Esophagus muscularis mucosa (tissue), 4 donors: ENCODE results near the gene YWHAH.

Experiments used
- EP300 ChIP-seq: sonication (generic); formaldehyde crosslinking; IDR thresholded peaks from one replicate; pipeline ENCODE4 v1.6.1; 2017; ENCODE audit warnings: antibody characterized with exemption
- POLR2A ChIP-seq: fragments of 450-650 bp; IDR thresholded peaks from one replicate; pipeline ENCODE4 v1.6.1; 2017; ENCODE audit warnings: antibody characterized with exemption, moderate library complexity, mild to moderate bottlenecking, low read depth
- POLR2AphosphoS5 ChIP-seq, 2 donors: sonication (generic); formaldehyde crosslinking; IDR thresholded peaks; one replicate each; pipeline ENCODE4 v1.6.1; 2017; ENCODE audit warnings: antibody characterized with exemption in 2 of 2
- TF ChIP-seq, protein P1 (sequence below), 3 experiments: fragments of 200-600 bp in 2 of 3; fragments of 450-650 bp in 1 of 3; sonication (generic) in 2 of 3; IDR thresholded peaks; one replicate each; pipeline ENCODE4 v1.5.1; 2017 to 2019; ENCODE audit warnings: antibody characterized with exemption in 3 of 3, mild to moderate bottlenecking in 2 of 3, moderate library complexity in 1 of 3

DNA sequence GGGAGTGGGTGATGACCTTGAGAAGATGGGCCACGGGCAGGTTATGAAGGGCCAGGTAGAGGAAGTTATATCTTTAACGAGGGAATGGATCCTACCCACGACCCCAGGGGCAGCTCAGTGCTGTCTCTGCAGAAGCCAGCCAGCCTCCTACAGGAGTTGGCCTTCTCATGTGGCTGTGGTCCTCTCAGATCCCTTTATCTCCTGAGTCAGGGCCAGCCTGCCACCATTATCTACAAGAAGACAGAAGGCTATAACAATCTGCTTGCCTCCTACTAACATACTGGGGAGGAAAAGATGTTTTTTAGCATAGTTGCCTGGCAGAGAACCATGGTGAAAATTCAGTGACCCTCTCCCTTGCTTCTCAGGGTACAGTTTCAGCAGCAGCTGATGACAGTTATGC is 7.0 kb upstream of the YWHAH start:
- TF ChIP-seq, protein P1, sequence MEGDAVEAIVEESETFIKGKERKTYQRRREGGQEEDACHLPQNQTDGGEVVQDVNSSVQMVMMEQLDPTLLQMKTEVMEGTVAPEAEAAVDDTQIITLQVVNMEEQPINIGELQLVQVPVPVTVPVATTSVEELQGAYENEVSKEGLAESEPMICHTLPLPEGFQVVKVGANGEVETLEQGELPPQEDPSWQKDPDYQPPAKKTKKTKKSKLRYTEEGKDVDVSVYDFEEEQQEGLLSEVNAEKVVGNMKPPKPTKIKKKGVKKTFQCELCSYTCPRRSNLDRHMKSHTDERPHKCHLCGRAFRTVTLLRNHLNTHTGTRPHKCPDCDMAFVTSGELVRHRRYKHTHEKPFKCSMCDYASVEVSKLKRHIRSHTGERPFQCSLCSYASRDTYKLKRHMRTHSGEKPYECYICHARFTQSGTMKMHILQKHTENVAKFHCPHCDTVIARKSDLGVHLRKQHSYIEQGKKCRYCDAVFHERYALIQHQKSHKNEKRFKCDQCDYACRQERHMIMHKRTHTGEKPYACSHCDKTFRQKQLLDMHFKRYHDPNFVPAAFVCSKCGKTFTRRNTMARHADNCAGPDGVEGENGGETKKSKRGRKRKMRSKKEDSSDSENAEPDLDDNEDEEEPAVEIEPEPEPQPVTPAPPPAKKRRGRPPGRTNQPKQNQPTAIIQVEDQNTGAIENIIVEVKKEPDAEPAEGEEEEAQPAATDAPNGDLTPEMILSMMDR (IDR thresholded peaks at IDR 0.05): no peak
- TF ChIP-seq POLR2A: no peak
- TF ChIP-seq EP300: no peak
- TF ChIP-seq POLR2AphosphoS5 (IDR thresholded peaks at IDR 0.05): no peak
